Peyer's patch (tissue), 4 donors: ENCODE measurements around the gene CHST15.

ENCODE experiments used
- POLR2A ChIP-seq, 2 donors: fragments of 450-650 bp; IDR thresholded peaks; one replicate each; pipeline ENCODE4 v1.5.1; 2017; ENCODE audit warnings: antibody characterized with exemption in 2 of 2, mild to moderate bottlenecking in 2 of 2, moderate library complexity in 2 of 2
- TF ChIP-seq, protein P1 (sequence below), 6 experiments: fragments of 450-650 bp in 4 of 6; fragments of 200-600 bp in 2 of 6; sonication (generic) in 1 of 6; IDR thresholded peaks; one replicate each; pipeline ENCODE4 v1.5.1; 2017 to 2019; ENCODE audit warnings: antibody characterized with exemption in 6 of 6, mild to moderate bottlenecking in 3 of 6, moderate library complexity in 1 of 6

GRCh38 chr10:124122211-124122610 is 28.8 kb upstream of the CHST15 start:
- TF ChIP-seq, protein P1, sequence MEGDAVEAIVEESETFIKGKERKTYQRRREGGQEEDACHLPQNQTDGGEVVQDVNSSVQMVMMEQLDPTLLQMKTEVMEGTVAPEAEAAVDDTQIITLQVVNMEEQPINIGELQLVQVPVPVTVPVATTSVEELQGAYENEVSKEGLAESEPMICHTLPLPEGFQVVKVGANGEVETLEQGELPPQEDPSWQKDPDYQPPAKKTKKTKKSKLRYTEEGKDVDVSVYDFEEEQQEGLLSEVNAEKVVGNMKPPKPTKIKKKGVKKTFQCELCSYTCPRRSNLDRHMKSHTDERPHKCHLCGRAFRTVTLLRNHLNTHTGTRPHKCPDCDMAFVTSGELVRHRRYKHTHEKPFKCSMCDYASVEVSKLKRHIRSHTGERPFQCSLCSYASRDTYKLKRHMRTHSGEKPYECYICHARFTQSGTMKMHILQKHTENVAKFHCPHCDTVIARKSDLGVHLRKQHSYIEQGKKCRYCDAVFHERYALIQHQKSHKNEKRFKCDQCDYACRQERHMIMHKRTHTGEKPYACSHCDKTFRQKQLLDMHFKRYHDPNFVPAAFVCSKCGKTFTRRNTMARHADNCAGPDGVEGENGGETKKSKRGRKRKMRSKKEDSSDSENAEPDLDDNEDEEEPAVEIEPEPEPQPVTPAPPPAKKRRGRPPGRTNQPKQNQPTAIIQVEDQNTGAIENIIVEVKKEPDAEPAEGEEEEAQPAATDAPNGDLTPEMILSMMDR (IDR thresholded peaks at IDR 0.05) = no peak
- TF ChIP-seq POLR2A (IDR thresholded peaks at IDR 0.05) = no peak
